H9 (cell line): ENCODE data around the gene ATP2B2. TPM values are rescaled to one million over a fixed set of nuclear protein-coding genes. Genes with fewer than 3 reads are reported as not detected.

Source experiments
- DNase-seq: peaks from one replicate; pipeline ENCODE4 v3.0.0-alpha.2; 2017
- H2AFZ ChIP-seq: one replicate; pipeline ENCODE4 v1.6.1; 2013; ENCODE audit warnings: mild to moderate bottlenecking, low read length, control low read depth, moderate library complexity
- H2AK5ac ChIP-seq: 2 replicates; pipeline ENCODE4 v1.6.1; 2013; ENCODE audit warnings: low read length, control low read depth, mixed read lengths; ENCODE audit not compliant: insufficient read length
- H2BK120ac ChIP-seq: one replicate; pipeline ENCODE4 v1.6.1; 2013; ENCODE audit warnings: low read depth, mild to moderate bottlenecking, low read length, control low read depth, inconsistent platforms; ENCODE audit not compliant: poor library complexity, severe bottlenecking
- H2BK12ac ChIP-seq: 2 replicates; pipeline ENCODE4 v1.6.1; 2013; ENCODE audit warnings: low read length, control low read depth, mixed read lengths, low read depth; ENCODE audit not compliant: insufficient read length
- H2BK15ac ChIP-seq: 2 replicates; pipeline ENCODE4 v1.6.1; 2013; ENCODE audit warnings: low read depth, low read length, control low read depth
- H2BK20ac ChIP-seq: one replicate; pipeline ENCODE4 v1.6.1; 2013; ENCODE audit warnings: low read depth, mild to moderate bottlenecking, low read length, control low read depth, inconsistent platforms; ENCODE audit not compliant: poor library complexity, severe bottlenecking
- H2BK5ac ChIP-seq: 2 replicates; pipeline ENCODE4 v1.6.1; 2013; ENCODE audit warnings: low read length, control low read depth, mixed read lengths; ENCODE audit not compliant: insufficient read length
- H3K14ac ChIP-seq: 2 replicates; pipeline ENCODE4 v1.6.1; 2013; ENCODE audit warnings: low read length, control low read depth; ENCODE audit not compliant: insufficient read depth
- H3K18ac ChIP-seq: 2 replicates; pipeline ENCODE4 v1.6.1; 2013; ENCODE audit warnings: low read depth, mild to moderate bottlenecking, mixed read lengths, low read length, control low read depth; ENCODE audit not compliant: insufficient read length
- H3K23ac ChIP-seq: 2 replicates; pipeline ENCODE4 v1.6.1; 2013; ENCODE audit warnings: low read length, control low read depth, mixed read lengths, low read depth; ENCODE audit not compliant: insufficient read length
- H3K23me2 ChIP-seq: 2 replicates; pipeline ENCODE4 v1.6.1; 2013; ENCODE audit warnings: low read depth, mild to moderate bottlenecking, mixed read lengths, low read length, control low read depth; ENCODE audit not compliant: insufficient read length, poor library complexity, severe bottlenecking
- H3K27ac ChIP-seq: 2 replicates; pipeline ENCODE4 v1.5.1; 2013; ENCODE audit warnings: low read length, control low read depth, mixed read lengths, low read depth; ENCODE audit not compliant: insufficient read length
- H3K27me3 ChIP-seq: 2 replicates; pipeline ENCODE4 v1.6.1; 2013; ENCODE audit warnings: low read length, control low read depth, inconsistent platforms; ENCODE audit not compliant: insufficient read depth
- H3K4ac ChIP-seq: 2 replicates; pipeline ENCODE4 v1.6.1; 2013; ENCODE audit warnings: low read depth, mild to moderate bottlenecking, control low read depth, inconsistent platforms, low read length, moderate library complexity
- H3K4me1 ChIP-seq: 2 replicates; pipeline ENCODE4 v1.6.1; 2013; ENCODE audit warnings: low read length, control low read depth, inconsistent platforms; ENCODE audit not compliant: insufficient read depth
- H3K4me2 ChIP-seq: 2 replicates; pipeline ENCODE4 v1.6.1; 2013; ENCODE audit warnings: low read length, control low read depth, mixed read lengths; ENCODE audit not compliant: insufficient read length, insufficient read depth
- H3K56ac ChIP-seq: 2 replicates; pipeline ENCODE4 v1.6.1; 2013; ENCODE audit warnings: low read depth, mild to moderate bottlenecking, mixed read lengths, low read length, control low read depth; ENCODE audit not compliant: insufficient read length
- H3K79me1 ChIP-seq: 2 replicates; pipeline ENCODE4 v1.6.1; 2013; ENCODE audit warnings: low read depth, mild to moderate bottlenecking, moderate library complexity, low read length, control low read depth, inconsistent platforms; ENCODE audit not compliant: insufficient read depth, poor library complexity, severe bottlenecking
- H3K79me2 ChIP-seq: 2 replicates; pipeline ENCODE4 v1.6.1; 2013; ENCODE audit warnings: low read length, control low read depth, inconsistent platforms; ENCODE audit not compliant: insufficient read depth
- H3K9ac ChIP-seq: 2 replicates; pipeline ENCODE4 v1.6.1; 2013; ENCODE audit warnings: low read length, control low read depth, mixed read lengths; ENCODE audit not compliant: insufficient read length; ENCODE audit errors: extremely low read depth
- H3K9me3 ChIP-seq: one replicate; pipeline ENCODE4 v1.6.1; 2013; ENCODE audit warnings: low read depth, low read length, inconsistent platforms; ENCODE audit not compliant: control insufficient read depth
- H3T11ph ChIP-seq: one replicate; pipeline ENCODE4 v1.6.1; 2013; ENCODE audit warnings: mild to moderate bottlenecking, low read length, control low read depth, inconsistent platforms
- H4K20me1 ChIP-seq: one replicate; pipeline ENCODE4 v1.6.1; 2013; ENCODE audit not compliant: control insufficient read depth, insufficient read length, insufficient read depth
- H4K5ac ChIP-seq: 2 replicates; pipeline ENCODE4 v1.6.1; 2013; ENCODE audit warnings: low read depth, mild to moderate bottlenecking, mixed read lengths, low read length, control low read depth; ENCODE audit not compliant: insufficient read length
- H4K8ac ChIP-seq: replicated peaks from 2 replicates; pipeline ENCODE4 v1.6.1; 2013; ENCODE audit warnings: low read length, control low read depth, mixed read lengths, low read depth; ENCODE audit not compliant: insufficient read length
- H4K91ac ChIP-seq: 2 replicates; pipeline ENCODE4 v1.6.1; 2013; ENCODE audit warnings: low read depth, mild to moderate bottlenecking, moderate library complexity, mixed read lengths, low read length, control low read depth; ENCODE audit not compliant: insufficient read length
- H3K27ac Mint-ChIP-seq, 3 experiments: 2 replicates in 2 of 3; 3 replicates in 1 of 3; pipeline ENCODE4 v1.8.0; 2020 to 2021; ENCODE audit warnings: mixed read lengths in 3 of 3, mild to moderate bottlenecking in 1 of 3, moderate library complexity in 1 of 3
- H3K27me3 Mint-ChIP-seq: 2 replicates; pipeline ENCODE4 v1.8.0; 2021; ENCODE audit warnings: low read depth, mild to moderate bottlenecking, moderate library complexity, mixed read lengths
- H3K36me3 Mint-ChIP-seq, 3 experiments: 2 replicates in 2 of 3; 3 replicates in 1 of 3; pipeline ENCODE4 v1.8.0; 2020 to 2021; ENCODE audit warnings: low read depth in 3 of 3, mixed read lengths in 3 of 3; ENCODE audit not compliant: insufficient read depth in 1 of 3
- H3K4me1 Mint-ChIP-seq, 2 experiments: 2 replicates each; pipeline ENCODE4 v1.8.0; 2020; ENCODE audit warnings: mixed read lengths in 2 of 2
- H3K4me3 Mint-ChIP-seq, 2 experiments: 2 replicates in 1 of 2; 3 replicates in 1 of 2; pipeline ENCODE4 v1.8.0; 2020 to 2021; ENCODE audit warnings: mild to moderate bottlenecking in 2 of 2, mixed read lengths in 2 of 2, moderate library complexity in 1 of 2
- H3K9me3 Mint-ChIP-seq, 2 experiments: 2 replicates in 1 of 2; 3 replicates in 1 of 2; pipeline ENCODE4 v1.8.0; 2020; ENCODE audit warnings: mild to moderate bottlenecking in 2 of 2, mixed read lengths in 2 of 2, moderate library complexity in 1 of 2
- CTCF ChIP-seq: fragments of 200-600 bp; sonication (generic); conservative IDR thresholded peaks from 3 replicates; pipeline ENCODE4 v1.8.0; 2021; ENCODE audit warnings: antibody characterized with exemption, mild to moderate bottlenecking
- WGBS: extraction: QIAGEN DNeasy Blood & Tissue Kit; methylation state at CpG from one replicate; pipeline ENCODE4 v1.1.7; 2013; ENCODE audit warnings: missing lambda C conversion rate, low lambda C conversion rate, mixed read lengths; ENCODE audit not compliant: insufficient read length; ENCODE audit errors: extremely low coverage; 5-methylcytosine and 5-hydroxymethylcytosine counted together
- total RNA-seq: library from RNA; stranded (reverse); gene quantifications from 2 replicates; pipeline ENCODE4 v1.2.1, GENCODE V29; 2021

The ATP2B2 gene
- total RNA-seq, 1 experiment from 2014 or later, result 0.33 TPM

- Histone ChIP-seq H2BK5ac (no peak overlapping the region), H3K14ac (no peak overlapping the region; the same call in 1 of the 2 replicates), H3K9me3 (no peaks in the 10 kb centered on the region), H3K27me3 (no peaks in the 10 kb centered on the region), H2BK15ac (no peak overlapping the region), H3K4me2 (no peak overlapping the region), H3K4ac (no peak overlapping the region), H3K27ac (no peak overlapping the region), H4K20me1 (no peaks in the 10 kb centered on the region), H3K9ac (no peak overlapping the region), H3K79me1 (no peaks in the 10 kb centered on the region), H3T11ph (no peak overlapping the region), H3K23me2 (peaks cover 10% of the 10 kb centered on the region), H2AFZ (no peak overlapping the region), H2BK20ac (no peak overlapping the region), H2BK120ac (no peak overlapping the region), H3K4me1 (no peaks in the 10 kb centered on the region; the same call in 1 of the 2 replicates), H3K56ac (no peak overlapping the region), H3K18ac (no peak overlapping the region), H2BK12ac (no peak overlapping the region), H3K23ac (no peak overlapping the region), H3K79me2 (no peaks in the 10 kb centered on the region), H4K5ac (no peak overlapping the region), H2AK5ac (no peak overlapping the region), H4K8ac (no peak overlapping the region), H4K91ac (no peak overlapping the region)
- peaks cover 4 to 10% of the 10 kb centered on the region in 2 experiments for H3K4me1 Mint-ChIP-seq
- H3K36me3 Mint-ChIP-seq, result no peaks in the 10 kb centered on the region
- no peaks in the 10 kb centered on the region for H3K9me3 Mint-ChIP-seq
- DNase-seq, result no peak
- WGBS, result no CpG with 5 or more reads among the region's 15 CpGs
- TF ChIP-seq CTCF, result no peak
- H3K4me3 Mint-ChIP-seq, result no peak overlapping the region
- no peak overlapping the region for H3K27ac Mint-ChIP-seq
- peaks cover 22% of the 10 kb centered on the region for H3K27me3 Mint-ChIP-seq
These were observed 2.1 kb downstream of the ATP2B2 start for GRCh38 chr3:10503217-10503796.
